K562 (cell line): ENCODE results near the gene DGCR8. TPM values are rescaled to one million over a fixed set of nuclear protein-coding genes. Genes with fewer than 3 reads are reported as not detected.

Source experiments
- BHLHE40 ChIP-seq: IDR thresholded peaks from 2 replicates; pipeline ENCODE4 v1.6.1; 2011; ENCODE audit warnings: low read length, improper control_type of control experiment
- GATAD2B ChIP-seq: fragments of 450-650 bp; IDR thresholded peaks from 2 replicates; pipeline ENCODE4 v1.6.1; 2017; ENCODE audit warnings: mild to moderate bottlenecking, borderline replicate concordance
- HDAC8 ChIP-seq: fragments of 450-650 bp; IDR thresholded peaks from 2 replicates; pipeline ENCODE4 v1.6.1; 2016; ENCODE audit warnings: mild to moderate bottlenecking, missing genetic modification characterization, moderate library complexity, missing compliant biosample characterization
- HEY1 ChIP-seq: fragments of 250-450 bp; sonication (Bioruptor Pico); IDR thresholded peaks from 2 replicates; pipeline ENCODE4 v1.5.0; 2020; ENCODE audit warnings: mild to moderate bottlenecking, moderate library complexity, borderline replicate concordance
- ILK ChIP-seq: fragments of 450-650 bp; IDR thresholded peaks from 2 replicates; pipeline ENCODE4 v1.6.1; 2016; ENCODE audit warnings: missing genetic modification characterization, low read depth, mild to moderate bottlenecking, missing compliant biosample characterization, moderate library complexity, borderline replicate concordance
- KLF1 ChIP-seq: fragments of 450-650 bp; IDR thresholded peaks from 2 replicates; pipeline ENCODE4 v1.6.1; 2016; ENCODE audit warnings: missing genetic modification characterization, missing compliant biosample characterization
- LEF1 ChIP-seq: fragments of 450-650 bp; IDR thresholded peaks from 2 replicates; pipeline ENCODE4 v1.6.1; 2016; ENCODE audit warnings: mild to moderate bottlenecking
- MAFG ChIP-seq: fragments of 450-650 bp; conservative IDR thresholded peaks from 2 replicates; pipeline ENCODE4 v1.6.1; 2016; ENCODE audit warnings: missing genetic modification characterization, missing compliant biosample characterization
- MYNN ChIP-seq, 2 experiments: sonication (generic); formaldehyde crosslinking in 1 of 2; IDR thresholded peaks; 2 replicates each; pipeline versions ENCODE4 v1.5.0 to v1.6.1; 2016 to 2020; ENCODE audit warnings: antibody characterized with exemption in 1 of 2, missing genetic modification reagents in 1 of 2
- NUFIP1 ChIP-seq: fragments of 450-650 bp; IDR thresholded peaks from 2 replicates; pipeline ENCODE4 v1.6.1; 2018; ENCODE audit not compliant: partially characterized antibody
- POU5F1 ChIP-seq: fragments of 150-350 bp; IDR thresholded peaks from 2 replicates; pipeline ENCODE4 v1.6.1; 2014; ENCODE audit warnings: borderline replicate concordance, low read length, low read depth, mild to moderate bottlenecking; ENCODE audit not compliant: partially characterized antibody
- RAD51 ChIP-seq: fragments of 450-650 bp; IDR thresholded peaks from 2 replicates; pipeline ENCODE4 v1.7.1; 2016; ENCODE audit warnings: low read depth, mild to moderate bottlenecking, borderline replicate concordance
- RBM22 ChIP-seq: fragments of 200-400 bp; formaldehyde crosslinking; IDR thresholded peaks from 2 replicates; pipeline ENCODE4 v1.6.1; 2018; ENCODE audit warnings: low read length, low read depth; ENCODE audit not compliant: poor library complexity, severe bottlenecking
- SAFB2 ChIP-seq: fragments of 200-400 bp; formaldehyde crosslinking; IDR thresholded peaks from 2 replicates; pipeline ENCODE4 v1.6.1; 2018; ENCODE audit warnings: borderline replicate concordance, low read length, low read depth, moderate library complexity; ENCODE audit not compliant: severe bottlenecking
- STAT5A ChIP-seq: IDR thresholded peaks from 2 replicates; pipeline ENCODE4 v1.6.1; 2012; ENCODE audit warnings: low read length, inconsistent platforms, borderline replicate concordance
- ZNF57 ChIP-seq: fragments of 450-650 bp; formaldehyde crosslinking; IDR thresholded peaks from 2 replicates; pipeline ENCODE4 v1.4.0; 2020; ENCODE audit warnings: mild to moderate bottlenecking, moderate library complexity
- ZNF717 ChIP-seq: fragments of 250-450 bp; sonication (Bioruptor Pico); IDR thresholded peaks from 2 replicates; pipeline ENCODE4 v1.5.0; 2021
- polyA plus RNA-seq, 8 experiments: library from polyadenylated mRNA; depleted of rRNA in 4 of 8; stranded (reverse) in 5 of 8; unstranded in 3 of 8; fragments of >200 nt; fragmentation: Nextera tagmentation in 2 of 8; fragmentation: Illumina TruSeq in 1 of 8; extraction: Ambion mirVana in 2 of 8; extraction: Trizol in 1 of 8; gene quantifications; 2 replicates each; pipeline versions ENCODE4 v1.2.1 to v1.2.3, GENCODE V29; 2011 to 2014; ENCODE audit warnings: inconsistent platforms in 1 of 8, missing spikeins in 1 of 8
- total RNA-seq, 7 experiments: library from RNA; depleted of rRNA in 6 of 7; stranded (reverse); fragments of >200 nt in 6 of 7; fragmentation: Illumina TruSeq in 2 of 7; extraction: Trizol in 2 of 7; gene quantifications; 2 replicates each; pipeline versions ENCODE4 v1.2.1 to v1.2.3, GENCODE V29; 2011 to 2021; ENCODE audit warnings: low replicate concordance in 1 of 7
- TF ChIP-seq, protein P1 (sequence below): fragments of 450-650 bp; formaldehyde crosslinking; IDR thresholded peaks from 2 replicates; pipeline ENCODE4 v1.4.0; 2022; ENCODE audit warnings: missing genetic modification characterization
- TF ChIP-seq, protein P2 (sequence below): fragments of 450-650 bp; formaldehyde crosslinking; IDR thresholded peaks from 2 replicates; pipeline ENCODE4 v1.4.0; 2020; ENCODE audit warnings: mild to moderate bottlenecking
- TF ChIP-seq, protein P3 (sequence below): sonication (generic); formaldehyde crosslinking; IDR thresholded peaks from 2 replicates; pipeline ENCODE4 v1.8.0; 2022; ENCODE audit warnings: missing genetic modification reagents, mild to moderate bottlenecking, borderline replicate concordance

DGCR8 gene
- total and polyA plus RNA-seq, 9 of the 15 experiments (the other 6 are each of a cell fraction or from before 2014, with no cell fraction given): 5.9 to 144 (median 80.1) TPM

DNA sequence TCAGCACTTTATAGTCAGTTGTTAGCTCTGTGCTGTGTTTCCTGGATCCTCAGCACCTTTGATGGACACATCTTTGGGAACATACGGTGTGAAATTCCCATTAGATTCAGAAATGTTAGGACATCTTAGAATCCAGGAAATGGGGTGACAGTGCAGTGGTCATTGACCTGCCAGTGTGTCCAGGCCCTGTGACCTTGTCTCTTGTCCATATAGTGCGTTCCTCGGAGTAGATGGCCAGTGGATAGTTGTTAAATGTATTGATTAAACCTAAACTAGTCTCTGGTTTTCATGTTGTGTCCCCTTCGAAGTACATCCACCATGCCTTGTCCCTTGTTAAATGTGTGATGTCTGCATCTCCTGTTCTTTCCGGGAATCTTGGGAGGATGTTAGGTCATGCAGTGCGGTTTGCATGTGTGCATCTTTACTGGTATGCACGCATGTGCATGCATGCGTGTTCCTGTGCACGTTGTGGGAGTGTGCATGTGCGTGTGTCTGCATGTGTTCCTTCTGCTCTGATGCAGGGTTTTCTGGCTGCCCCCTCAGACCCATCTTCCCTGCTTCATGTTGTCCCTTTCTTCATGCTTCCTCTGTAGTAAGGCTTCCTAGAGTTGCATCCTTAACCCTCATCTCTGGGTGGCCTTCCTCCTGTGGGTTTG, 4.0 kb downstream of the DGCR8 start (continued):
- TF ChIP-seq, protein P1, sequence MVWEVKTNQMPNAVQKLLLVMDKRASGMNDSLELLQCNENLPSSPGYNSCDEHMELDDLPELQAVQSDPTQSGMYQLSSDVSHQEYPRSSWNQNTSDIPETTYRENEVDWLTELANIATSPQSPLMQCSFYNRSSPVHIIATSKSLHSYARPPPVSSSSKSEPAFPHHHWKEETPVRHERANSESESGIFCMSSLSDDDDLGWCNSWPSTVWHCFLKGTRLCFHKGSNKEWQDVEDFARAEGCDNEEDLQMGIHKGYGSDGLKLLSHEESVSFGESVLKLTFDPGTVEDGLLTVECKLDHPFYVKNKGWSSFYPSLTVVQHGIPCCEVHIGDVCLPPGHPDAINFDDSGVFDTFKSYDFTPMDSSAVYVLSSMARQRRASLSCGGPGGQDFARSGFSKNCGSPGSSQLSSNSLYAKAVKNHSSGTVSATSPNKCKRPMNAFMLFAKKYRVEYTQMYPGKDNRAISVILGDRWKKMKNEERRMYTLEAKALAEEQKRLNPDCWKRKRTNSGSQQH (CRISPR knock-in tag): 0 out of 2 replicates have a peak, but pooled peaks have one; percentile 5
- TF ChIP-seq, protein P2, sequence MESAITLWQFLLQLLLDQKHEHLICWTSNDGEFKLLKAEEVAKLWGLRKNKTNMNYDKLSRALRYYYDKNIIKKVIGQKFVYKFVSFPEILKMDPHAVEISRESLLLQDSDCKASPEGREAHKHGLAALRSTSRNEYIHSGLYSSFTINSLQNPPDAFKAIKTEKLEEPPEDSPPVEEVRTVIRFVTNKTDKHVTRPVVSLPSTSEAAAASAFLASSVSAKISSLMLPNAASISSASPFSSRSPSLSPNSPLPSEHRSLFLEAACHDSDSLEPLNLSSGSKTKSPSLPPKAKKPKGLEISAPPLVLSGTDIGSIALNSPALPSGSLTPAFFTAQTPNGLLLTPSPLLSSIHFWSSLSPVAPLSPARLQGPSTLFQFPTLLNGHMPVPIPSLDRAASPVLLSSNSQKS (CRISPR knock-in tag): no peak; the same call in 1 of the 2 replicates
- no peak for TF ChIP-seq GATAD2B
- TF ChIP-seq, protein P3, sequence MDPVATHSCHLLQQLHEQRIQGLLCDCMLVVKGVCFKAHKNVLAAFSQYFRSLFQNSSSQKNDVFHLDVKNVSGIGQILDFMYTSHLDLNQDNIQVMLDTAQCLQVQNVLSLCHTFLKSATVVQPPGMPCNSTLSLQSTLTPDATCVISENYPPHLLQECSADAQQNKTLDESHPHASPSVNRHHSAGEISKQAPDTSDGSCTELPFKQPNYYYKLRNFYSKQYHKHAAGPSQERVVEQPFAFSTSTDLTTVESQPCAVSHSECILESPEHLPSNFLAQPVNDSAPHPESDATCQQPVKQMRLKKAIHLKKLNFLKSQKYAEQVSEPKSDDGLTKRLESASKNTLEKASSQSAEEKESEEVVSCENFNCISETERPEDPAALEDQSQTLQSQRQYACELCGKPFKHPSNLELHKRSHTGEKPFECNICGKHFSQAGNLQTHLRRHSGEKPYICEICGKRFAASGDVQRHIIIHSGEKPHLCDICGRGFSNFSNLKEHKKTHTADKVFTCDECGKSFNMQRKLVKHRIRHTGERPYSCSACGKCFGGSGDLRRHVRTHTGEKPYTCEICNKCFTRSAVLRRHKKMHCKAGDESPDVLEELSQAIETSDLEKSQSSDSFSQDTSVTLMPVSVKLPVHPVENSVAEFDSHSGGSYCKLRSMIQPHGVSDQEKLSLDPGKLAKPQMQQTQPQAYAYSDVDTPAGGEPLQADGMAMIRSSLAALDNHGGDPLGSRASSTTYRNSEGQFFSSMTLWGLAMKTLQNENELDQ (CRISPR knock-in tag): no peak
- TF ChIP-seq SAFB2: no peak
- no peak for TF ChIP-seq MAFG
- TF ChIP-seq MYNN (IDR thresholded peaks at IDR 0.05): no peak
- no peak for TF ChIP-seq MYNN (CRISPR knock-in tag; IDR thresholded peaks at IDR 0.05)
- no peak for TF ChIP-seq RBM22
- no peak for TF ChIP-seq STAT5A
- TF ChIP-seq ZNF717 (CRISPR knock-in tag): no peak
- TF ChIP-seq BHLHE40: no peak
- TF ChIP-seq POU5F1: no peak
- no peak for TF ChIP-seq LEF1
- TF ChIP-seq RAD51: no peak
- no peak for TF ChIP-seq NUFIP1
- TF ChIP-seq HDAC8 (tag): 0 out of 2 replicates have a peak, but pooled peaks have one; percentile 24
- TF ChIP-seq HEY1 (CRISPR knock-in tag): no peak
- 0 out of 2 replicates have a peak, but pooled peaks have one; percentile 55 for TF ChIP-seq ZNF57
- TF ChIP-seq KLF1: peak; percentile 51; the same call in 1 of the 2 replicates
- TF ChIP-seq ILK: 0 out of 2 replicates have a peak, but pooled peaks have one; percentile 13
